H9 (cell line): ENCODE results near the gene HSD11B1L. TPM values are rescaled to one million over a fixed set of nuclear protein-coding genes. Genes with fewer than 3 reads are reported as not detected.

Experiments
- DNase-seq: peaks from one replicate; pipeline ENCODE4 v3.0.0-alpha.2; 2017
- H2AFZ ChIP-seq: one replicate; pipeline ENCODE4 v1.6.1; 2013; ENCODE audit warnings: mild to moderate bottlenecking, low read length, control low read depth, moderate library complexity
- H2AK5ac ChIP-seq: 2 replicates; pipeline ENCODE4 v1.6.1; 2013; ENCODE audit warnings: low read length, control low read depth, mixed read lengths; ENCODE audit not compliant: insufficient read length
- H2BK120ac ChIP-seq: one replicate; pipeline ENCODE4 v1.6.1; 2013; ENCODE audit warnings: low read depth, mild to moderate bottlenecking, low read length, control low read depth, inconsistent platforms; ENCODE audit not compliant: poor library complexity, severe bottlenecking
- H2BK12ac ChIP-seq: 2 replicates; pipeline ENCODE4 v1.6.1; 2013; ENCODE audit warnings: low read length, control low read depth, mixed read lengths, low read depth; ENCODE audit not compliant: insufficient read length
- H2BK15ac ChIP-seq: 2 replicates; pipeline ENCODE4 v1.6.1; 2013; ENCODE audit warnings: low read depth, low read length, control low read depth
- H2BK20ac ChIP-seq: one replicate; pipeline ENCODE4 v1.6.1; 2013; ENCODE audit warnings: low read depth, mild to moderate bottlenecking, low read length, control low read depth, inconsistent platforms; ENCODE audit not compliant: poor library complexity, severe bottlenecking
- H2BK5ac ChIP-seq: 2 replicates; pipeline ENCODE4 v1.6.1; 2013; ENCODE audit warnings: low read length, control low read depth, mixed read lengths; ENCODE audit not compliant: insufficient read length
- H3K14ac ChIP-seq: 2 replicates; pipeline ENCODE4 v1.6.1; 2013; ENCODE audit warnings: low read length, control low read depth; ENCODE audit not compliant: insufficient read depth
- H3K18ac ChIP-seq: 2 replicates; pipeline ENCODE4 v1.6.1; 2013; ENCODE audit warnings: low read depth, mild to moderate bottlenecking, mixed read lengths, low read length, control low read depth; ENCODE audit not compliant: insufficient read length
- H3K23ac ChIP-seq: 2 replicates; pipeline ENCODE4 v1.6.1; 2013; ENCODE audit warnings: low read length, control low read depth, mixed read lengths, low read depth; ENCODE audit not compliant: insufficient read length
- H3K23me2 ChIP-seq: 2 replicates; pipeline ENCODE4 v1.6.1; 2013; ENCODE audit warnings: low read depth, mild to moderate bottlenecking, mixed read lengths, low read length, control low read depth; ENCODE audit not compliant: insufficient read length, poor library complexity, severe bottlenecking
- H3K27ac ChIP-seq: 2 replicates; pipeline ENCODE4 v1.5.1; 2013; ENCODE audit warnings: low read length, control low read depth, mixed read lengths, low read depth; ENCODE audit not compliant: insufficient read length
- H3K27me3 ChIP-seq: 2 replicates; pipeline ENCODE4 v1.6.1; 2013; ENCODE audit warnings: low read length, control low read depth, inconsistent platforms; ENCODE audit not compliant: insufficient read depth
- H3K4ac ChIP-seq: 2 replicates; pipeline ENCODE4 v1.6.1; 2013; ENCODE audit warnings: low read depth, mild to moderate bottlenecking, control low read depth, inconsistent platforms, low read length, moderate library complexity
- H3K4me1 ChIP-seq: 2 replicates; pipeline ENCODE4 v1.6.1; 2013; ENCODE audit warnings: low read length, control low read depth, inconsistent platforms; ENCODE audit not compliant: insufficient read depth
- H3K4me2 ChIP-seq: 2 replicates; pipeline ENCODE4 v1.6.1; 2013; ENCODE audit warnings: low read length, control low read depth, mixed read lengths; ENCODE audit not compliant: insufficient read length, insufficient read depth
- H3K56ac ChIP-seq: 2 replicates; pipeline ENCODE4 v1.6.1; 2013; ENCODE audit warnings: low read depth, mild to moderate bottlenecking, mixed read lengths, low read length, control low read depth; ENCODE audit not compliant: insufficient read length
- H3K79me1 ChIP-seq: 2 replicates; pipeline ENCODE4 v1.6.1; 2013; ENCODE audit warnings: low read depth, mild to moderate bottlenecking, moderate library complexity, low read length, control low read depth, inconsistent platforms; ENCODE audit not compliant: insufficient read depth, poor library complexity, severe bottlenecking
- H3K79me2 ChIP-seq: 2 replicates; pipeline ENCODE4 v1.6.1; 2013; ENCODE audit warnings: low read length, control low read depth, inconsistent platforms; ENCODE audit not compliant: insufficient read depth
- H3K9ac ChIP-seq: 2 replicates; pipeline ENCODE4 v1.6.1; 2013; ENCODE audit warnings: low read length, control low read depth, mixed read lengths; ENCODE audit not compliant: insufficient read length; ENCODE audit errors: extremely low read depth
- H3K9me3 ChIP-seq: one replicate; pipeline ENCODE4 v1.6.1; 2013; ENCODE audit warnings: low read depth, low read length, inconsistent platforms; ENCODE audit not compliant: control insufficient read depth
- H3T11ph ChIP-seq: one replicate; pipeline ENCODE4 v1.6.1; 2013; ENCODE audit warnings: mild to moderate bottlenecking, low read length, control low read depth, inconsistent platforms
- H4K20me1 ChIP-seq: one replicate; pipeline ENCODE4 v1.6.1; 2013; ENCODE audit not compliant: control insufficient read depth, insufficient read length, insufficient read depth
- H4K5ac ChIP-seq: 2 replicates; pipeline ENCODE4 v1.6.1; 2013; ENCODE audit warnings: low read depth, mild to moderate bottlenecking, mixed read lengths, low read length, control low read depth; ENCODE audit not compliant: insufficient read length
- H4K8ac ChIP-seq: replicated peaks from 2 replicates; pipeline ENCODE4 v1.6.1; 2013; ENCODE audit warnings: low read length, control low read depth, mixed read lengths, low read depth; ENCODE audit not compliant: insufficient read length
- H4K91ac ChIP-seq: 2 replicates; pipeline ENCODE4 v1.6.1; 2013; ENCODE audit warnings: low read depth, mild to moderate bottlenecking, moderate library complexity, mixed read lengths, low read length, control low read depth; ENCODE audit not compliant: insufficient read length
- H3K27ac Mint-ChIP-seq, 3 experiments: 2 replicates in 2 of 3; 3 replicates in 1 of 3; pipeline ENCODE4 v1.8.0; 2020 to 2021; ENCODE audit warnings: mixed read lengths in 3 of 3, mild to moderate bottlenecking in 1 of 3, moderate library complexity in 1 of 3
- H3K27me3 Mint-ChIP-seq: 2 replicates; pipeline ENCODE4 v1.8.0; 2021; ENCODE audit warnings: low read depth, mild to moderate bottlenecking, moderate library complexity, mixed read lengths
- H3K36me3 Mint-ChIP-seq, 3 experiments: 2 replicates in 2 of 3; 3 replicates in 1 of 3; pipeline ENCODE4 v1.8.0; 2020 to 2021; ENCODE audit warnings: low read depth in 3 of 3, mixed read lengths in 3 of 3; ENCODE audit not compliant: insufficient read depth in 1 of 3
- H3K4me1 Mint-ChIP-seq, 2 experiments: 2 replicates each; pipeline ENCODE4 v1.8.0; 2020; ENCODE audit warnings: mixed read lengths in 2 of 2
- H3K4me3 Mint-ChIP-seq, 2 experiments: 2 replicates in 1 of 2; 3 replicates in 1 of 2; pipeline ENCODE4 v1.8.0; 2020 to 2021; ENCODE audit warnings: mild to moderate bottlenecking in 2 of 2, mixed read lengths in 2 of 2, moderate library complexity in 1 of 2
- H3K9me3 Mint-ChIP-seq, 2 experiments: 2 replicates in 1 of 2; 3 replicates in 1 of 2; pipeline ENCODE4 v1.8.0; 2020; ENCODE audit warnings: mild to moderate bottlenecking in 2 of 2, mixed read lengths in 2 of 2, moderate library complexity in 1 of 2
- CTCF ChIP-seq: fragments of 200-600 bp; sonication (generic); conservative IDR thresholded peaks from 3 replicates; pipeline ENCODE4 v1.8.0; 2021; ENCODE audit warnings: antibody characterized with exemption, mild to moderate bottlenecking
- WGBS: extraction: QIAGEN DNeasy Blood & Tissue Kit; methylation state at CpG from one replicate; pipeline ENCODE4 v1.1.7; 2013; ENCODE audit warnings: missing lambda C conversion rate, low lambda C conversion rate, mixed read lengths; ENCODE audit not compliant: insufficient read length; ENCODE audit errors: extremely low coverage; 5-methylcytosine and 5-hydroxymethylcytosine counted together
- total RNA-seq: library from RNA; stranded (reverse); gene quantifications from 2 replicates; pipeline ENCODE4 v1.2.1, GENCODE V29; 2021

The HSD11B1L gene
- total RNA-seq, 1 experiment from 2014 or later, result 9.3 TPM

GRCh38 chr19:5697022-5697889 is 16.4 kb downstream of the HSD11B1L start:
- Histone ChIP-seq H3K56ac (no peak overlapping the region), H2AK5ac (no peak overlapping the region), H4K91ac (no peak overlapping the region), H3T11ph (no peak overlapping the region), H3K9me3 (no peaks in the 10 kb centered on the region), H3K18ac (no peak overlapping the region), H3K23me2 (no peaks in the 10 kb centered on the region), H3K79me2 (no peaks in the 10 kb centered on the region; the same call in 1 of the 2 replicates), H2BK120ac (no peak overlapping the region), H3K4me1 (no peaks in the 10 kb centered on the region), H3K14ac (no peak overlapping the region; the same call in 1 of the 2 replicates), H2BK12ac (no peak overlapping the region), H4K8ac (no peak overlapping the region), H2BK20ac (no peak overlapping the region), H3K9ac (no peak overlapping the region), H3K4me2 (no peak overlapping the region), H3K4ac (no peak overlapping the region), H3K79me1 (no peaks in the 10 kb centered on the region), H2BK5ac (no peak overlapping the region), H3K27me3 (no peaks in the 10 kb centered on the region), H2BK15ac (no peak overlapping the region), H3K27ac (no peak overlapping the region), H4K5ac (no peak overlapping the region), H2AFZ (no peak overlapping the region), H4K20me1 (no peaks in the 10 kb centered on the region), H3K23ac (no peak overlapping the region)
- Mint-ChIP-seq H3K27ac (peak overlapping the region in 2 of 3 experiments; percentile 90 to 93; a peak in 4 of 7 replicates), H3K9me3 (peaks cover 0 to 12% of the 10 kb centered on the region in 2 experiments; a peak in 3 of 5 replicates), H3K36me3 (peaks cover 43 to 73% (median 60%) of the 10 kb centered on the region in 3 experiments), H3K27me3 (peaks cover 8% of the 10 kb centered on the region; the same call in 1 of the 2 replicates), H3K4me1 (peaks cover 0 to 6% of the 10 kb centered on the region in 2 experiments; a peak in 2 of 4 replicates), H3K4me3 (no peak overlapping the region)
- no CpG with 5 or more reads among the region's 25 CpGs for WGBS
- TF ChIP-seq CTCF, result no peak
- peak; percentile 30 for DNase-seq
